ENCODE data around the gene TMEM63A. TPM values are rescaled to one million over a fixed set of nuclear protein-coding genes. Genes with fewer than 3 reads are reported as not detected.

TMEM63A gene
- total and polyA plus RNA-seq, 2 of the 13 experiments (the other 11 are each of a cell fraction or from before 2014, with no cell fraction given): 23.9 to 53.3 TPM

DNA sequence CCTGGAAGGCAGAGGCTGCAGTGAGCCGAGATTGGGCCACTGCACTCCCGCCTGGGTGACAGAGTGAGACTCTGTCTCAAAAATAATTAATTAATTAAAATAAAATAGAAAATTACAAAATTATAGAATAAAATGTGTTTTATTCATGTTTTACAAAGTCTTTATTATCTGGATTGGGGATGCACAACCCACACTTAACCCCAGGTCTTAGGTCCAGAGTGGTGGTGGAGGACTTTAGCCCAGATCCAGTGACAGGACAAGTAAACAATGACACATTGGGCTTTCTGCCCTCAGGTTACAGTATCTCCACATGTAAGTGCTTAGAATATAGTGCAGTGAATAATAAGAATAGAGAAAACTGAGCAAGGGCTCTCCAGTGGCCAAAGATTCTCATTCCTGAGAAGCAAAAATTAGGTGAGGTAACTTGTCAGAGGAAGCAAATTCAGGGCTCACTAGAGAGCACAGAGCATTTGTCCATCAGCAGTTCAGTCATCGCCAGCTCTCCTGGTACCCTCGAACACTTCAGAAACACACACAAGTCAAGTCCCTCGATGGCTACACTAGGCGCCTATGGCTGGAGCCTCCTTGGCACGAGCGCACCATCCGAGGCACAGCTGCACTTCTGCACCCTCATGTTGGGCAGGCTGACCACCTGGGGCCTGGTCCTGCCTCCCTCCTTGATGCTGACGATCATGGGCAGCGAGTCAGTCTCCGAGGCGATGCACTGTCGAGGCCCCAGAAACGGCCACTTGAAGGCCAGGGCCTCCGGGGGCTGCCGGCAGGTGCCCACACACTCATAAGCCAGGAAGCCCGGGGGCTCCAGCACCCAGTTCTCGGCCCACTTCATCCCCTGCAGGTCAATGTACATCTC, 4.2 kb upstream of the TMEM63A start (continued):
- peak; percentile 87 for TF ChIP-seq FOSL2 (CRISPR knock-in tag; IDR thresholded peaks at IDR 0.05)
- TF ChIP-seq SIX1 (CRISPR knock-in tag; IDR thresholded peaks at IDR 0.05; ENCODE audit: borderline replicate concordance): peak; percentile 74; the same call in 1 of the 2 replicates
- no peak for TF ChIP-seq HIVEP1 (CRISPR knock-in tag; IDR thresholded peaks at IDR 0.05)
- no peak for TF ChIP-seq RORA (CRISPR knock-in tag; IDR thresholded peaks at IDR 0.05)
- TF ChIP-seq HNF4A (CRISPR knock-in tag; IDR thresholded peaks at IDR 0.05): peak; percentile 75
- TF ChIP-seq, protein P1, sequence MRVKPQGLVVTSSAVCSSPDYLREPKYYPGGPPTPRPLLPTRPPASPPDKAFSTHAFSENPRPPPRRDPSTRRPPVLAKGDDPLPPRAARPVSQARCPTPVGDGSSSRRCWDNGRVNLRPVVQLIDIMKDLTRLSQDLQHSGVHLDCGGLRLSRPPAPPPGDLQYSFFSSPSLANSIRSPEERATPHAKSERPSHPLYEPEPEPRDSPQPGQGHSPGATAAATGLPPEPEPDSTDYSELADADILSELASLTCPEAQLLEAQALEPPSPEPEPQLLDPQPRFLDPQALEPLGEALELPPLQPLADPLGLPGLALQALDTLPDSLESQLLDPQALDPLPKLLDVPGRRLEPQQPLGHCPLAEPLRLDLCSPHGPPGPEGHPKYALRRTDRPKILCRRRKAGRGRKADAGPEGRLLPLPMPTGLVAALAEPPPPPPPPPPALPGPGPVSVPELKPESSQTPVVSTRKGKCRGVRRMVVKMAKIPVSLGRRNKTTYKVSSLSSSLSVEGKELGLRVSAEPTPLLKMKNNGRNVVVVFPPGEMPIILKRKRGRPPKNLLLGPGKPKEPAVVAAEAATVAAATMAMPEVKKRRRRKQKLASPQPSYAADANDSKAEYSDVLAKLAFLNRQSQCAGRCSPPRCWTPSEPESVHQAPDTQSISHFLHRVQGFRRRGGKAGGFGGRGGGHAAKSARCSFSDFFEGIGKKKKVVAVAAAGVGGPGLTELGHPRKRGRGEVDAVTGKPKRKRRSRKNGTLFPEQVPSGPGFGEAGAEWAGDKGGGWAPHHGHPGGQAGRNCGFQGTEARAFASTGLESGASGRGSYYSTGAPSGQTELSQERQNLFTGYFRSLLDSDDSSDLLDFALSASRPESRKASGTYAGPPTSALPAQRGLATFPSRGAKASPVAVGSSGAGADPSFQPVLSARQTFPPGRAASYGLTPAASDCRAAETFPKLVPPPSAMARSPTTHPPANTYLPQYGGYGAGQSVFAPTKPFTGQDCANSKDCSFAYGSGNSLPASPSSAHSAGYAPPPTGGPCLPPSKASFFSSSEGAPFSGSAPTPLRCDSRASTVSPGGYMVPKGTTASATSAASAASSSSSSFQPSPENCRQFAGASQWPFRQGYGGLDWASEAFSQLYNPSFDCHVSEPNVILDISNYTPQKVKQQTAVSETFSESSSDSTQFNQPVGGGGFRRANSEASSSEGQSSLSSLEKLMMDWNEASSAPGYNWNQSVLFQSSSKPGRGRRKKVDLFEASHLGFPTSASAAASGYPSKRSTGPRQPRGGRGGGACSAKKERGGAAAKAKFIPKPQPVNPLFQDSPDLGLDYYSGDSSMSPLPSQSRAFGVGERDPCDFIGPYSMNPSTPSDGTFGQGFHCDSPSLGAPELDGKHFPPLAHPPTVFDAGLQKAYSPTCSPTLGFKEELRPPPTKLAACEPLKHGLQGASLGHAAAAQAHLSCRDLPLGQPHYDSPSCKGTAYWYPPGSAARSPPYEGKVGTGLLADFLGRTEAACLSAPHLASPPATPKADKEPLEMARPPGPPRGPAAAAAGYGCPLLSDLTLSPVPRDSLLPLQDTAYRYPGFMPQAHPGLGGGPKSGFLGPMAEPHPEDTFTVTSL (CRISPR knock-in tag; IDR thresholded peaks at IDR 0.05; ENCODE audit: borderline replicate concordance): peak; percentile 25; the same call in 1 of the 2 replicates
- TF ChIP-seq TGIF2 (CRISPR knock-in tag; IDR thresholded peaks at IDR 0.05): 0 out of 2 replicates have a peak, but pooled peaks have one; percentile 25
- TF ChIP-seq, protein P2, sequence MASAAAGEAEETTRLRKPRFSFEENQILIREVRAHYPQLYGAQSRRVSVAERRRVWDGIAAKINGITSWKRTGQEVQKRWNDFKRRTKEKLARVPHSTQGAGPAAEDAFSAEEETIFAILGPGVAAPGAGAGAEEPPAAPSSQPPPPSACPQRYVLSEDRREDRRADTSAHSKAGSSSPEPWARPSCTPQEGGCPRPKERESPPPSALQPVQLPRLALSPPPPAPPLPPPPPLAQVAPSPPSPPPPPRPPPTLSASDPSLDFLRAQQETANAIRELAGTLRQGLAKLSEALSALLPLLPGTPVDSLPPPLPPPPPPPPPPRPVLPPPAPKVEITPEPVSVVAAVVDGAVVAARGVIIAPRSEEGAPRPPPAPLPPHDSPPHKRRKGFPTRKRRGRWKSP (CRISPR knock-in tag; IDR thresholded peaks at IDR 0.05): peak; percentile 36; the same call in 1 of the 2 replicates
- TF ChIP-seq MATR3 (CRISPR knock-in tag; IDR thresholded peaks at IDR 0.05): no peak
- TF ChIP-seq, protein P3, sequence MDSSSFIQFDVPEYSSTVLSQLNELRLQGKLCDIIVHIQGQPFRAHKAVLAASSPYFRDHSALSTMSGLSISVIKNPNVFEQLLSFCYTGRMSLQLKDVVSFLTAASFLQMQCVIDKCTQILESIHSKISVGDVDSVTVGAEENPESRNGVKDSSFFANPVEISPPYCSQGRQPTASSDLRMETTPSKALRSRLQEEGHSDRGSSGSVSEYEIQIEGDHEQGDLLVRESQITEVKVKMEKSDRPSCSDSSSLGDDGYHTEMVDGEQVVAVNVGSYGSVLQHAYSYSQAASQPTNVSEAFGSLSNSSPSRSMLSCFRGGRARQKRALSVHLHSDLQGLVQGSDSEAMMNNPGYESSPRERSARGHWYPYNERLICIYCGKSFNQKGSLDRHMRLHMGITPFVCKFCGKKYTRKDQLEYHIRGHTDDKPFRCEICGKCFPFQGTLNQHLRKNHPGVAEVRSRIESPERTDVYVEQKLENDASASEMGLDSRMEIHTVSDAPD (CRISPR knock-in tag; IDR thresholded peaks at IDR 0.05): no peak
- TF ChIP-seq ASH2L (IDR thresholded peaks at IDR 0.05; ENCODE audit: insufficient read length, low read depth, low read length): peak; percentile 18
- no peak for TF ChIP-seq NFE2 (CRISPR knock-in tag; IDR thresholded peaks at IDR 0.05)
- no peak for TF ChIP-seq GTF2F1 (IDR thresholded peaks at IDR 0.05; ENCODE audit: low read length)
- 0 out of 2 replicates have a peak, but pooled peaks have one; percentile 40 for TF ChIP-seq PPARG (CRISPR knock-in tag; conservative IDR thresholded peaks at IDR 0.05)
- no peak for TF ChIP-seq ZNF75D (CRISPR knock-in tag; IDR thresholded peaks at IDR 0.05; ENCODE audit: borderline replicate concordance)
- no peak for TF ChIP-seq GTF3A (CRISPR knock-in tag; conservative IDR thresholded peaks at IDR 0.05)
- TF ChIP-seq ZNF225 (CRISPR knock-in tag; IDR thresholded peaks at IDR 0.05): no peak
- no peak for TF ChIP-seq ATRX (CRISPR knock-in tag; IDR thresholded peaks at IDR 0.05; ENCODE audit: borderline replicate concordance)
- TF ChIP-seq, protein P4, sequence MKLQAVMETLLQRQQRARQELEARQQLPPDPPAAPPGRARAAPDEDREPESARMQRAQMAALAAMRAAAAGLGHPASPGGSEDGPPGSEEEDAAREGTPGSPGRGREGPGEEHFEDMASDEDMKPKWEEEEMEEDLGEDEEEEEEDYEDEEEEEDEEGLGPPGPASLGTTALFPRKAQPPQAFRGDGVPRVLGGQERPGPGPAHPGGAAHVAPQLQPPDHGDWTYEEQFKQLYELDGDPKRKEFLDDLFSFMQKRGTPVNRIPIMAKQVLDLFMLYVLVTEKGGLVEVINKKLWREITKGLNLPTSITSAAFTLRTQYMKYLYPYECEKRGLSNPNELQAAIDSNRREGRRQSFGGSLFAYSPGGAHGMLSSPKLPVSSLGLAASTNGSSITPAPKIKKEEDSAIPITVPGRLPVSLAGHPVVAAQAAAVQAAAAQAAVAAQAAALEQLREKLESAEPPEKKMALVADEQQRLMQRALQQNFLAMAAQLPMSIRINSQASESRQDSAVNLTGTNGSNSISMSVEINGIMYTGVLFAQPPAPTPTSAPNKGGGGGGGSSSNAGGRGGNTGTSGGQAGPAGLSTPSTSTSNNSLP (IDR thresholded peaks at IDR 0.05; ENCODE audit: low read depth, low read length): 0 out of 2 replicates have a peak, but pooled peaks have one; percentile 31
- TF ChIP-seq ZNF441 (CRISPR knock-in tag; IDR thresholded peaks at IDR 0.05; ENCODE audit: borderline replicate concordance): no peak

Data from HepG2 (cell line).